GM23338 (cell line): ENCODE data around the gene KCNAB1. TPM values are rescaled to one million over a fixed set of nuclear protein-coding genes. Genes with fewer than 3 reads are reported as not detected.

Experiments used
- EZH2 ChIP-seq: fragments of 200-600 bp; sonication (generic); IDR thresholded peaks from one replicate; pipeline ENCODE4 v1.8.0; 2017; ENCODE audit warnings: antibody characterized with exemption, mild to moderate bottlenecking, low read depth; ENCODE audit not compliant: unreplicated experiment
- EZH2phosphoT487 ChIP-seq: fragments of 200-600 bp; sonication (generic); IDR thresholded peaks from one replicate; pipeline ENCODE4 v1.8.1; 2018; ENCODE audit warnings: antibody characterized with exemption; ENCODE audit not compliant: unreplicated experiment
- NANOG ChIP-seq: IDR thresholded peaks from 2 replicates; pipeline ENCODE4 v1.6.1; 2016; ENCODE audit warnings: antibody characterized with exemption, borderline replicate concordance
- ZNF114 ChIP-seq: fragments of 250-450 bp; sonication (Bioruptor Pico); IDR thresholded peaks from 2 replicates; pipeline ENCODE4 v1.5.0; 2020; ENCODE audit warnings: mild to moderate bottlenecking, moderate library complexity
- polyA plus RNA-seq: library from polyadenylated mRNA; unstranded; fragments of >200 nt; fragmentation: Nextera tagmentation; extraction: Ambion mirVana; gene quantifications from 2 replicates; pipeline ENCODE4 v1.2.1, GENCODE V29; 2016
- total RNA-seq: library from RNA; depleted of rRNA; stranded (reverse); fragments of >200 nt; shearing (Covaris generic); gene quantifications from 2 replicates; pipeline ENCODE4 v1.2.3, GENCODE V29; 2014
- TF ChIP-seq, protein P1 (sequence below): fragments of 250-450 bp; sonication (Bioruptor Pico); IDR thresholded peaks from 2 replicates; pipeline ENCODE4 v1.5.0; 2020; ENCODE audit warnings: mild to moderate bottlenecking, moderate library complexity
- TF ChIP-seq, protein P2 (sequence below), 2 experiments: fragments of 200-600 bp in 1 of 2; sonication (generic) in 1 of 2; conservative IDR thresholded peaks; 2 replicates each; pipeline versions ENCODE4 v1.5.1 to v1.6.1; 2016 to 2017; ENCODE audit warnings: antibody characterized with exemption in 2 of 2, low read depth in 2 of 2, mild to moderate bottlenecking in 2 of 2, moderate library complexity in 1 of 2
- TF ChIP-seq, protein P3 (sequence below): IDR thresholded peaks from 2 replicates; pipeline ENCODE4 v1.6.1; 2016; ENCODE audit warnings: antibody characterized with exemption

KCNAB1 gene
- total and polyA plus RNA-seq, 2 experiments from 2014 or later: 0.69 to 2.6 TPM

DNA sequence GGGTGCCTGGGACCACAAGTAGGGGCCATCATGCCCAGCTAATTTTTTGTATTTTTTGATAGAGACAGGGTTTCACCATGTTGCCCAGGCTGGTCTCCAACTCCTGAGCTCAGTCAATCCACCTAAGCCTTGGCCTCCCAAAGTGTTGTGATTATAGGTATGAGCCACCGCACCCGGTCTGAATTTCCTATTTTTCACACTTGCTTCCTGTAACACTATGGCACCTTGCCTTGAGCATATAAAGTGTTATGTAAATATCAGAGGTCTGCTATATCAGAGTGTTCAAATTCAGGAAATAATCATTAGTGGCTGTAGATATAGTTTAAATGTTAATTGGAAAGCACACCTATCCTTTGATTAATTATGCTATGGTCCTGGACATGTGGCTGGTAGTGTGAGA is 165.2 kb downstream of the KCNAB1 start (continued):
- TF ChIP-seq, protein P1, sequence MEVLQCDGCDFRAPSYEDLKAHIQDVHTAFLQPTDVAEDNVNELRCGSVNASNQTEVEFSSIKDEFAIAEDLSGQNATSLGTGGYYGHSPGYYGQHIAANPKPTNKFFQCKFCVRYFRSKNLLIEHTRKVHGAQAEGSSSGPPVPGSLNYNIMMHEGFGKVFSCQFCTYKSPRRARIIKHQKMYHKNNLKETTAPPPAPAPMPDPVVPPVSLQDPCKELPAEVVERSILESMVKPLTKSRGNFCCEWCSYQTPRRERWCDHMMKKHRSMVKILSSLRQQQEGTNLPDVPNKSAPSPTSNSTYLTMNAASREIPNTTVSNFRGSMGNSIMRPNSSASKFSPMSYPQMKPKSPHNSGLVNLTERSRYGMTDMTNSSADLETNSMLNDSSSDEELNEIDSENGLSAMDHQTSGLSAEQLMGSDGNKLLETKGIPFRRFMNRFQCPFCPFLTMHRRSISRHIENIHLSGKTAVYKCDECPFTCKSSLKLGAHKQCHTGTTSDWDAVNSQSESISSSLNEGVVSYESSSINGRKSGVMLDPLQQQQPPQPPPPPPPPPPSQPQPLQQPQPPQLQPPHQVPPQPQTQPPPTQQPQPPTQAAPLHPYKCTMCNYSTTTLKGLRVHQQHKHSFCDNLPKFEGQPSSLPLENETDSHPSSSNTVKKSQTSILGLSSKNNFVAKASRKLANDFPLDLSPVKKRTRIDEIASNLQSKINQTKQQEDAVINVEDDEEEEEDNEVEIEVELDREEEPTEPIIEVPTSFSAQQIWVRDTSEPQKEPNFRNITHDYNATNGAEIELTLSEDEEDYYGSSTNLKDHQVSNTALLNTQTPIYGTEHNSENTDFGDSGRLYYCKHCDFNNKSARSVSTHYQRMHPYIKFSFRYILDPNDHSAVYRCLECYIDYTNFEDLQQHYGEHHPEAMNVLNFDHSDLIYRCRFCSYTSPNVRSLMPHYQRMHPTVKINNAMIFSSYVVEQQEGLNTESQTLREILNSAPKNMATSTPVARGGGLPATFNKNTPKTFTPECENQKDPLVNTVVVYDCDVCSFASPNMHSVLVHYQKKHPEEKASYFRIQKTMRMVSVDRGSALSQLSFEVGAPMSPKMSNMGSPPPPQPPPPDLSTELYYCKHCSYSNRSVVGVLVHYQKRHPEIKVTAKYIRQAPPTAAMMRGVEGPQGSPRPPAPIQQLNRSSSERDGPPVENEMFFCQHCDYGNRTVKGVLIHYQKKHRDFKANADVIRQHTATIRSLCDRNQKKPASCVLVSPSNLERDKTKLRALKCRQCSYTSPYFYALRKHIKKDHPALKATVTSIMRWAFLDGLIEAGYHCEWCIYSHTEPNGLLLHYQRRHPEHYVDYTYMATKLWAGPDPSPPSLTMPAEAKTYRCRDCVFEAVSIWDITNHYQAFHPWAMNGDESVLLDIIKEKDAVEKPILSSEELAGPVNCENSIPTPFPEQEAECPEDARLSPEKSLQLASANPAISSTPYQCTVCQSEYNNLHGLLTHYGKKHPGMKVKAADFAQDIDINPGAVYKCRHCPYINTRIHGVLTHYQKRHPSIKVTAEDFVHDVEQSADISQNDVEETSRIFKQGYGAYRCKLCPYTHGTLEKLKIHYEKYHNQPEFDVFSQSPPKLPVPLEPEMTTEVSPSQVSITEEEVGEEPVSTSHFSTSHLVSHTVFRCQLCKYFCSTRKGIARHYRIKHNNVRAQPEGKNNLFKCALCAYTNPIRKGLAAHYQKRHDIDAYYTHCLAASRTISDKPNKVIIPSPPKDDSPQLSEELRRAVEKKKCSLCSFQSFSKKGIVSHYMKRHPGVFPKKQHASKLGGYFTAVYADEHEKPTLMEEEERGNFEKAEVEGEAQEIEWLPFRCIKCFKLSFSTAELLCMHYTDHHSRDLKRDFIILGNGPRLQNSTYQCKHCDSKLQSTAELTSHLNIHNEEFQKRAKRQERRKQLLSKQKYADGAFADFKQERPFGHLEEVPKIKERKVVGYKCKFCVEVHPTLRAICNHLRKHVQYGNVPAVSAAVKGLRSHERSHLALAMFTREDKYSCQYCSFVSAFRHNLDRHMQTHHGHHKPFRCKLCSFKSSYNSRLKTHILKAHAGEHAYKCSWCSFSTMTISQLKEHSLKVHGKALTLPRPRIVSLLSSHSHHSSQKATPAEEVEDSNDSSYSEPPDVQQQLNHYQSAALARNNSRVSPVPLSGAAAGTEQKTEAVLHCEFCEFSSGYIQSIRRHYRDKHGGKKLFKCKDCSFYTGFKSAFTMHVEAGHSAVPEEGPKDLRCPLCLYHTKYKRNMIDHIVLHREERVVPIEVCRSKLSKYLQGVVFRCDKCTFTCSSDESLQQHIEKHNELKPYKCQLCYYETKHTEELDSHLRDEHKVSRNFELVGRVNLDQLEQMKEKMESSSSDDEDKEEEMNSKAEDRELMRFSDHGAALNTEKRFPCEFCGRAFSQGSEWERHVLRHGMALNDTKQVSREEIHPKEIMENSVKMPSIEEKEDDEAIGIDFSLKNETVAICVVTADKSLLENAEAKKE (CRISPR knock-in tag): no peak
- TF ChIP-seq EZH2phosphoT487 (no peak), ZNF114 (CRISPR knock-in tag) (no peak), NANOG (no peak), EZH2 (no peak)
- TF ChIP-seq, protein P2, sequence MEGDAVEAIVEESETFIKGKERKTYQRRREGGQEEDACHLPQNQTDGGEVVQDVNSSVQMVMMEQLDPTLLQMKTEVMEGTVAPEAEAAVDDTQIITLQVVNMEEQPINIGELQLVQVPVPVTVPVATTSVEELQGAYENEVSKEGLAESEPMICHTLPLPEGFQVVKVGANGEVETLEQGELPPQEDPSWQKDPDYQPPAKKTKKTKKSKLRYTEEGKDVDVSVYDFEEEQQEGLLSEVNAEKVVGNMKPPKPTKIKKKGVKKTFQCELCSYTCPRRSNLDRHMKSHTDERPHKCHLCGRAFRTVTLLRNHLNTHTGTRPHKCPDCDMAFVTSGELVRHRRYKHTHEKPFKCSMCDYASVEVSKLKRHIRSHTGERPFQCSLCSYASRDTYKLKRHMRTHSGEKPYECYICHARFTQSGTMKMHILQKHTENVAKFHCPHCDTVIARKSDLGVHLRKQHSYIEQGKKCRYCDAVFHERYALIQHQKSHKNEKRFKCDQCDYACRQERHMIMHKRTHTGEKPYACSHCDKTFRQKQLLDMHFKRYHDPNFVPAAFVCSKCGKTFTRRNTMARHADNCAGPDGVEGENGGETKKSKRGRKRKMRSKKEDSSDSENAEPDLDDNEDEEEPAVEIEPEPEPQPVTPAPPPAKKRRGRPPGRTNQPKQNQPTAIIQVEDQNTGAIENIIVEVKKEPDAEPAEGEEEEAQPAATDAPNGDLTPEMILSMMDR (conservative IDR thresholded peaks at IDR 0.05; ENCODE audit: low read depth in 2 of 2): no peak
- TF ChIP-seq, protein P3, sequence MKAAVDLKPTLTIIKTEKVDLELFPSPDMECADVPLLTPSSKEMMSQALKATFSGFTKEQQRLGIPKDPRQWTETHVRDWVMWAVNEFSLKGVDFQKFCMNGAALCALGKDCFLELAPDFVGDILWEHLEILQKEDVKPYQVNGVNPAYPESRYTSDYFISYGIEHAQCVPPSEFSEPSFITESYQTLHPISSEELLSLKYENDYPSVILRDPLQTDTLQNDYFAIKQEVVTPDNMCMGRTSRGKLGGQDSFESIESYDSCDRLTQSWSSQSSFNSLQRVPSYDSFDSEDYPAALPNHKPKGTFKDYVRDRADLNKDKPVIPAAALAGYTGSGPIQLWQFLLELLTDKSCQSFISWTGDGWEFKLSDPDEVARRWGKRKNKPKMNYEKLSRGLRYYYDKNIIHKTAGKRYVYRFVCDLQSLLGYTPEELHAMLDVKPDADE: no peak
